WTC11 (cell line): ENCODE results near the gene SSU72. TPM values are rescaled to one million over a fixed set of nuclear protein-coding genes. Genes with fewer than 3 reads are reported as not detected.

Experiments used
- ATAC-seq: fragments of 200-7000 bp; cut with Tn5 transposase; 2 replicates; pipeline ENCODE4 v1.10.0; 2021; ENCODE audit warnings: mild to moderate bottlenecking, moderate library complexity
- CTCF ChIA-PET: fragments of 300-600 bp; sonication (Branson Sonifier 250); formaldehyde crosslinking; loops from one replicate; lab custom pipeline; 2021; ENCODE audit warnings: antibody characterized with exemption; lab: Charles Lee
- POLR2A ChIA-PET: fragments of 350-600 bp; sonication (Branson Sonifier 250); formaldehyde crosslinking; loops from one replicate; lab custom pipeline; 2021; ENCODE audit warnings: antibody characterized with exemption; lab: Charles Lee
- DNase-seq: peaks from one replicate; pipeline ENCODE4 v3.0.0; 2021; ENCODE audit warnings: low spot score
- H3K27ac Mint-ChIP-seq: 2 replicates; pipeline ENCODE4 v1.8.0; 2021; ENCODE audit warnings: mixed read lengths
- H3K27me3 Mint-ChIP-seq: 2 replicates; pipeline ENCODE4 v1.8.0; 2021; ENCODE audit warnings: low read depth, mild to moderate bottlenecking, moderate library complexity, mixed read lengths
- H3K36me3 Mint-ChIP-seq: 2 replicates; pipeline ENCODE4 v1.8.0; 2021; ENCODE audit warnings: mixed read lengths
- H3K4me1 Mint-ChIP-seq: 2 replicates; pipeline ENCODE4 v1.8.0; 2022; ENCODE audit warnings: mixed read lengths
- H3K4me3 Mint-ChIP-seq: 2 replicates; pipeline ENCODE4 v1.8.0; 2021; ENCODE audit warnings: mild to moderate bottlenecking, moderate library complexity, mixed read lengths
- H3K9me3 Mint-ChIP-seq: 2 replicates; pipeline ENCODE4 v1.8.0; 2021; ENCODE audit warnings: mixed read lengths
- CREB1 ChIP-seq: sonication (generic); formaldehyde crosslinking; IDR thresholded peaks from 2 replicates; pipeline ENCODE4 v1.8.0; 2023; ENCODE audit warnings: mild to moderate bottlenecking, missing genetic modification reagents
- CREM ChIP-seq: sonication (generic); formaldehyde crosslinking; IDR thresholded peaks from 2 replicates; pipeline ENCODE4 v1.8.1; 2022; ENCODE audit warnings: mild to moderate bottlenecking, missing genetic modification reagents, moderate library complexity
- EMX1 ChIP-seq: fragments of 250-450 bp; sonication (Bioruptor Pico); IDR thresholded peaks from 2 replicates; pipeline ENCODE4 v1.8.0; 2021; ENCODE audit warnings: mild to moderate bottlenecking
- FOXJ3 ChIP-seq: sonication (generic); formaldehyde crosslinking; IDR thresholded peaks from 2 replicates; pipeline ENCODE4 v1.9.0; 2021; ENCODE audit warnings: missing genetic modification reagents, mild to moderate bottlenecking, borderline replicate concordance
- FOXK1 ChIP-seq: sonication (generic); formaldehyde crosslinking; IDR thresholded peaks from 2 replicates; pipeline ENCODE4 v1.8.0; 2022; ENCODE audit warnings: mild to moderate bottlenecking, moderate library complexity, missing genetic modification reagents
- GABPB1 ChIP-seq: sonication (generic); formaldehyde crosslinking; IDR thresholded peaks from 2 replicates; pipeline ENCODE4 v1.8.1; 2023; ENCODE audit warnings: mild to moderate bottlenecking, missing genetic modification reagents
- NR1H2 ChIP-seq: sonication (generic); formaldehyde crosslinking; IDR thresholded peaks from 2 replicates; pipeline ENCODE4 v1.9.0; 2021; ENCODE audit warnings: mild to moderate bottlenecking, moderate library complexity, missing genetic modification reagents
- ZBTB21 ChIP-seq: sonication (generic); formaldehyde crosslinking; IDR thresholded peaks from 2 replicates; pipeline ENCODE4 v1.8.1; 2023; ENCODE audit warnings: mild to moderate bottlenecking, missing genetic modification reagents, borderline replicate concordance
- ZNF121 ChIP-seq: sonication (generic); formaldehyde crosslinking; IDR thresholded peaks from 2 replicates; pipeline ENCODE4 v1.8.0; 2023; ENCODE audit warnings: missing genetic modification reagents
- ZNF219 ChIP-seq: sonication (generic); formaldehyde crosslinking; IDR thresholded peaks from 2 replicates; pipeline ENCODE4 v1.8.0; 2023; ENCODE audit warnings: missing genetic modification reagents, mild to moderate bottlenecking, borderline replicate concordance
- ZNF263 ChIP-seq: sonication (generic); formaldehyde crosslinking; IDR thresholded peaks from 2 replicates; pipeline ENCODE4 v1.8.1; 2022; ENCODE audit warnings: low read depth, mild to moderate bottlenecking, moderate library complexity, missing genetic modification reagents
- total RNA-seq: library from RNA; stranded (reverse); gene quantifications from 3 replicates; pipeline ENCODE4 v1.2.3, GENCODE V29; 2021
- TF ChIP-seq, protein P1 (sequence below): sonication (generic); formaldehyde crosslinking; IDR thresholded peaks from 2 replicates; pipeline ENCODE4 v1.8.1; 2023; ENCODE audit warnings: mild to moderate bottlenecking, missing genetic modification reagents, moderate library complexity
- TF ChIP-seq, protein P2 (sequence below): fragments of 200-600 bp; IDR thresholded peaks from 2 replicates; pipeline ENCODE4 v1.8.0; 2022; ENCODE audit warnings: antibody characterized with exemption
- TF ChIP-seq, protein P3 (sequence below): fragments of 250-450 bp; sonication (Bioruptor Pico); IDR thresholded peaks from 2 replicates; pipeline ENCODE4 v1.9.0; 2021; ENCODE audit warnings: mild to moderate bottlenecking
- TF ChIP-seq, protein P4 (sequence below): fragments of 250-450 bp; sonication (Bioruptor Pico); IDR thresholded peaks from 2 replicates; pipeline ENCODE4 v1.9.0; 2021; ENCODE audit warnings: moderate library complexity, mild to moderate bottlenecking, inconsistent platforms, borderline replicate concordance
- TF ChIP-seq, protein P5 (sequence below): sonication (generic); formaldehyde crosslinking; IDR thresholded peaks from 2 replicates; pipeline ENCODE4 v1.8.1; 2023; ENCODE audit warnings: mild to moderate bottlenecking, missing genetic modification reagents
- TF ChIP-seq, protein P6 (sequence below): sonication (generic); formaldehyde crosslinking; IDR thresholded peaks from 2 replicates; pipeline ENCODE4 v1.8.1; 2023; ENCODE audit warnings: mild to moderate bottlenecking, missing genetic modification reagents, borderline replicate concordance
- TF ChIP-seq, protein P7 (sequence below): sonication (generic); formaldehyde crosslinking; IDR thresholded peaks from 2 replicates; pipeline ENCODE4 v1.8.0; 2023; ENCODE audit warnings: mild to moderate bottlenecking, missing genetic modification reagents

Gene SSU72
- total RNA-seq, 1 experiment from 2014 or later, result 158 TPM

DNA sequence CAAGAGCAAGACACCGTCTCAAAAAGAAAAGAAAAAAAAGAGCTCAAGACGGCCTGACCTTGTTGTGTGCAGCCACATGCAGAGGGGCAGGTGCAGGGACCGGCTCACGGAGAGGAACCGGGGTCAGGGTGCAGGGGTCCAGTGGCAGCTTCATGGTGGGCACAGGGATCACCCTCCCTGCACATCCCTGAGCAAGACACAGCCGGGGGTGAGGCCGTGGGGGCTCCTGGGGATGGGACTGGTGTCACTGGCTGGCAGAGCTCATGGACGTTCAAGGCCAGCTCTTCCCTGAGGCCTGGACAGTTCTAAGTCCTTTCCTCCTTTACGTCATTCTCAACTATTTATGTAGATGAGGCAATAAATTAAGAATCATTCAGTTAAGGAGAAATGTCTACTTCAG is 27.7 kb downstream of the SSU72 start:
- no peak for DNase-seq
- Mint-ChIP-seq H3K36me3 (peaks cover 3% of the 10 kb centered on the region), H3K9me3 (no peaks in the 10 kb centered on the region), H3K27ac (no peak overlapping the region), H3K4me3 (no peak overlapping the region), H3K4me1 (no peaks in the 10 kb centered on the region), H3K27me3 (no peaks in the 10 kb centered on the region)
- ATAC-seq, result no peak
- TF ChIP-seq, protein P1, sequence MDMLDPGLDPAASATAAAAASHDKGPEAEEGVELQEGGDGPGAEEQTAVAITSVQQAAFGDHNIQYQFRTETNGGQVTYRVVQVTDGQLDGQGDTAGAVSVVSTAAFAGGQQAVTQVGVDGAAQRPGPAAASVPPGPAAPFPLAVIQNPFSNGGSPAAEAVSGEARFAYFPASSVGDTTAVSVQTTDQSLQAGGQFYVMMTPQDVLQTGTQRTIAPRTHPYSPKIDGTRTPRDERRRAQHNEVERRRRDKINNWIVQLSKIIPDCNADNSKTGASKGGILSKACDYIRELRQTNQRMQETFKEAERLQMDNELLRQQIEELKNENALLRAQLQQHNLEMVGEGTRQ (CRISPR knock-in tag), result no peak
- TF ChIP-seq, protein P2, sequence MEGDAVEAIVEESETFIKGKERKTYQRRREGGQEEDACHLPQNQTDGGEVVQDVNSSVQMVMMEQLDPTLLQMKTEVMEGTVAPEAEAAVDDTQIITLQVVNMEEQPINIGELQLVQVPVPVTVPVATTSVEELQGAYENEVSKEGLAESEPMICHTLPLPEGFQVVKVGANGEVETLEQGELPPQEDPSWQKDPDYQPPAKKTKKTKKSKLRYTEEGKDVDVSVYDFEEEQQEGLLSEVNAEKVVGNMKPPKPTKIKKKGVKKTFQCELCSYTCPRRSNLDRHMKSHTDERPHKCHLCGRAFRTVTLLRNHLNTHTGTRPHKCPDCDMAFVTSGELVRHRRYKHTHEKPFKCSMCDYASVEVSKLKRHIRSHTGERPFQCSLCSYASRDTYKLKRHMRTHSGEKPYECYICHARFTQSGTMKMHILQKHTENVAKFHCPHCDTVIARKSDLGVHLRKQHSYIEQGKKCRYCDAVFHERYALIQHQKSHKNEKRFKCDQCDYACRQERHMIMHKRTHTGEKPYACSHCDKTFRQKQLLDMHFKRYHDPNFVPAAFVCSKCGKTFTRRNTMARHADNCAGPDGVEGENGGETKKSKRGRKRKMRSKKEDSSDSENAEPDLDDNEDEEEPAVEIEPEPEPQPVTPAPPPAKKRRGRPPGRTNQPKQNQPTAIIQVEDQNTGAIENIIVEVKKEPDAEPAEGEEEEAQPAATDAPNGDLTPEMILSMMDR, result no peak
- TF ChIP-seq EMX1 (CRISPR knock-in tag) (no peak), FOXJ3 (no peak), FOXK1 (CRISPR knock-in tag) (no peak), ZNF263 (CRISPR knock-in tag) (no peak), CREB1 (CRISPR knock-in tag) (no peak), GABPB1 (CRISPR knock-in tag) (no peak), ZNF219 (CRISPR knock-in tag) (no peak), NR1H2 (CRISPR knock-in tag) (no peak), ZBTB21 (CRISPR knock-in tag) (no peak), CREM (CRISPR knock-in tag) (no peak), ZNF121 (CRISPR knock-in tag) (no peak)
- TF ChIP-seq, protein P3, sequence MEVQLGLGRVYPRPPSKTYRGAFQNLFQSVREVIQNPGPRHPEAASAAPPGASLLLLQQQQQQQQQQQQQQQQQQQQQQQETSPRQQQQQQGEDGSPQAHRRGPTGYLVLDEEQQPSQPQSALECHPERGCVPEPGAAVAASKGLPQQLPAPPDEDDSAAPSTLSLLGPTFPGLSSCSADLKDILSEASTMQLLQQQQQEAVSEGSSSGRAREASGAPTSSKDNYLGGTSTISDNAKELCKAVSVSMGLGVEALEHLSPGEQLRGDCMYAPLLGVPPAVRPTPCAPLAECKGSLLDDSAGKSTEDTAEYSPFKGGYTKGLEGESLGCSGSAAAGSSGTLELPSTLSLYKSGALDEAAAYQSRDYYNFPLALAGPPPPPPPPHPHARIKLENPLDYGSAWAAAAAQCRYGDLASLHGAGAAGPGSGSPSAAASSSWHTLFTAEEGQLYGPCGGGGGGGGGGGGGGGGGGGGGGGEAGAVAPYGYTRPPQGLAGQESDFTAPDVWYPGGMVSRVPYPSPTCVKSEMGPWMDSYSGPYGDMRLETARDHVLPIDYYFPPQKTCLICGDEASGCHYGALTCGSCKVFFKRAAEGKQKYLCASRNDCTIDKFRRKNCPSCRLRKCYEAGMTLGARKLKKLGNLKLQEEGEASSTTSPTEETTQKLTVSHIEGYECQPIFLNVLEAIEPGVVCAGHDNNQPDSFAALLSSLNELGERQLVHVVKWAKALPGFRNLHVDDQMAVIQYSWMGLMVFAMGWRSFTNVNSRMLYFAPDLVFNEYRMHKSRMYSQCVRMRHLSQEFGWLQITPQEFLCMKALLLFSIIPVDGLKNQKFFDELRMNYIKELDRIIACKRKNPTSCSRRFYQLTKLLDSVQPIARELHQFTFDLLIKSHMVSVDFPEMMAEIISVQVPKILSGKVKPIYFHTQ (CRISPR knock-in tag), result no peak
- TF ChIP-seq, protein P4, sequence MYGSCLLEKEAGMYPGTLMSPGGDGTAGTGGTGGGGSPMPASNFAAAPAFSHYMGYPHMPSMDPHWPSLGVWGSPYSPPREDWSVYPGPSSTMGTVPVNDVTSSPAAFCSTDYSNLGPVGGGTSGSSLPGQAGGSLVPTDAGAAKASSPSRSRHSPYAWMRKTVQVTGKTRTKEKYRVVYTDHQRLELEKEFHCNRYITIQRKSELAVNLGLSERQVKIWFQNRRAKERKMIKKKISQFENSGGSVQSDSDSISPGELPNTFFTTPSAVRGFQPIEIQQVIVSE, result no peak
- TF ChIP-seq, protein P5, sequence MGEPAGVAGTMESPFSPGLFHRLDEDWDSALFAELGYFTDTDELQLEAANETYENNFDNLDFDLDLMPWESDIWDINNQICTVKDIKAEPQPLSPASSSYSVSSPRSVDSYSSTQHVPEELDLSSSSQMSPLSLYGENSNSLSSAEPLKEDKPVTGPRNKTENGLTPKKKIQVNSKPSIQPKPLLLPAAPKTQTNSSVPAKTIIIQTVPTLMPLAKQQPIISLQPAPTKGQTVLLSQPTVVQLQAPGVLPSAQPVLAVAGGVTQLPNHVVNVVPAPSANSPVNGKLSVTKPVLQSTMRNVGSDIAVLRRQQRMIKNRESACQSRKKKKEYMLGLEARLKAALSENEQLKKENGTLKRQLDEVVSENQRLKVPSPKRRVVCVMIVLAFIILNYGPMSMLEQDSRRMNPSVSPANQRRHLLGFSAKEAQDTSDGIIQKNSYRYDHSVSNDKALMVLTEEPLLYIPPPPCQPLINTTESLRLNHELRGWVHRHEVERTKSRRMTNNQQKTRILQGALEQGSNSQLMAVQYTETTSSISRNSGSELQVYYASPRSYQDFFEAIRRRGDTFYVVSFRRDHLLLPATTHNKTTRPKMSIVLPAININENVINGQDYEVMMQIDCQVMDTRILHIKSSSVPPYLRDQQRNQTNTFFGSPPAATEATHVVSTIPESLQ (CRISPR knock-in tag), result no peak
- TF ChIP-seq, protein P6, sequence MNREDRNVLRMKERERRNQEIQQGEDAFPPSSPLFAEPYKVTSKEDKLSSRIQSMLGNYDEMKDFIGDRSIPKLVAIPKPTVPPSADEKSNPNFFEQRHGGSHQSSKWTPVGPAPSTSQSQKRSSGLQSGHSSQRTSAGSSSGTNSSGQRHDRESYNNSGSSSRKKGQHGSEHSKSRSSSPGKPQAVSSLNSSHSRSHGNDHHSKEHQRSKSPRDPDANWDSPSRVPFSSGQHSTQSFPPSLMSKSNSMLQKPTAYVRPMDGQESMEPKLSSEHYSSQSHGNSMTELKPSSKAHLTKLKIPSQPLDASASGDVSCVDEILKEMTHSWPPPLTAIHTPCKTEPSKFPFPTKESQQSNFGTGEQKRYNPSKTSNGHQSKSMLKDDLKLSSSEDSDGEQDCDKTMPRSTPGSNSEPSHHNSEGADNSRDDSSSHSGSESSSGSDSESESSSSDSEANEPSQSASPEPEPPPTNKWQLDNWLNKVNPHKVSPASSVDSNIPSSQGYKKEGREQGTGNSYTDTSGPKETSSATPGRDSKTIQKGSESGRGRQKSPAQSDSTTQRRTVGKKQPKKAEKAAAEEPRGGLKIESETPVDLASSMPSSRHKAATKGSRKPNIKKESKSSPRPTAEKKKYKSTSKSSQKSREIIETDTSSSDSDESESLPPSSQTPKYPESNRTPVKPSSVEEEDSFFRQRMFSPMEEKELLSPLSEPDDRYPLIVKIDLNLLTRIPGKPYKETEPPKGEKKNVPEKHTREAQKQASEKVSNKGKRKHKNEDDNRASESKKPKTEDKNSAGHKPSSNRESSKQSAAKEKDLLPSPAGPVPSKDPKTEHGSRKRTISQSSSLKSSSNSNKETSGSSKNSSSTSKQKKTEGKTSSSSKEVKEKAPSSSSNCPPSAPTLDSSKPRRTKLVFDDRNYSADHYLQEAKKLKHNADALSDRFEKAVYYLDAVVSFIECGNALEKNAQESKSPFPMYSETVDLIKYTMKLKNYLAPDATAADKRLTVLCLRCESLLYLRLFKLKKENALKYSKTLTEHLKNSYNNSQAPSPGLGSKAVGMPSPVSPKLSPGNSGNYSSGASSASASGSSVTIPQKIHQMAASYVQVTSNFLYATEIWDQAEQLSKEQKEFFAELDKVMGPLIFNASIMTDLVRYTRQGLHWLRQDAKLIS (CRISPR knock-in tag), result no peak
- TF ChIP-seq, protein P7, sequence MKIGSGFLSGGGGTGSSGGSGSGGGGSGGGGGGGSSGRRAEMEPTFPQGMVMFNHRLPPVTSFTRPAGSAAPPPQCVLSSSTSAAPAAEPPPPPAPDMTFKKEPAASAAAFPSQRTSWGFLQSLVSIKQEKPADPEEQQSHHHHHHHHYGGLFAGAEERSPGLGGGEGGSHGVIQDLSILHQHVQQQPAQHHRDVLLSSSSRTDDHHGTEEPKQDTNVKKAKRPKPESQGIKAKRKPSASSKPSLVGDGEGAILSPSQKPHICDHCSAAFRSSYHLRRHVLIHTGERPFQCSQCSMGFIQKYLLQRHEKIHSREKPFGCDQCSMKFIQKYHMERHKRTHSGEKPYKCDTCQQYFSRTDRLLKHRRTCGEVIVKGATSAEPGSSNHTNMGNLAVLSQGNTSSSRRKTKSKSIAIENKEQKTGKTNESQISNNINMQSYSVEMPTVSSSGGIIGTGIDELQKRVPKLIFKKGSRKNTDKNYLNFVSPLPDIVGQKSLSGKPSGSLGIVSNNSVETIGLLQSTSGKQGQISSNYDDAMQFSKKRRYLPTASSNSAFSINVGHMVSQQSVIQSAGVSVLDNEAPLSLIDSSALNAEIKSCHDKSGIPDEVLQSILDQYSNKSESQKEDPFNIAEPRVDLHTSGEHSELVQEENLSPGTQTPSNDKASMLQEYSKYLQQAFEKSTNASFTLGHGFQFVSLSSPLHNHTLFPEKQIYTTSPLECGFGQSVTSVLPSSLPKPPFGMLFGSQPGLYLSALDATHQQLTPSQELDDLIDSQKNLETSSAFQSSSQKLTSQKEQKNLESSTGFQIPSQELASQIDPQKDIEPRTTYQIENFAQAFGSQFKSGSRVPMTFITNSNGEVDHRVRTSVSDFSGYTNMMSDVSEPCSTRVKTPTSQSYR (CRISPR knock-in tag), result no peak
- POLR2A ChIA-PET, result interaction anchor here (0.6 kb wide), 1 partner anchor 42 kb away, joined by 4 read pairs; no protein-coding TSS in a partner anchor
- CTCF ChIA-PET, result no interaction called here
